ENCODE data around the gene BMP6. TPM values are rescaled to one million over a fixed set of nuclear protein-coding genes. Genes with fewer than 3 reads are reported as not detected.

BMP6 gene
- total RNA-seq, 4 donors from 2014 or later, result 0.57 to 2.9 (median 1.1) TPM

GRCh38 chr6:7809346-7809745, 83.4 kb downstream of the BMP6 start:
- Histone ChIP-seq H3K36me3 (no peaks in the 10 kb centered on the region), H3K27ac (no peak overlapping the region), H3K4me3 (no peak overlapping the region), H3K4me1 (no peaks in the 10 kb centered on the region), H3K27me3 (peaks cover 0 to 9% (median 0%) of the 10 kb centered on the region in 4 donors), H3K9me3 (no peaks in the 10 kb centered on the region)
- TF ChIP-seq POLR2A (IDR thresholded peaks at IDR 0.05), result no peak
- no peak for TF ChIP-seq CTCF (IDR thresholded peaks at IDR 0.05)
- intact Hi-C loops (cut with DNase I), result no loop called here
- no peak for DNase-seq
- WGBS, 2 donors, result 74 to 80% methylated on average over 7 of the region's 7 CpGs

- H3K4me3 ChIP-seq, result no peak overlapping the region
- WGBS, 2 donors, result 70 to 74% methylated on average over 9 of the region's 9 CpGs
- intact Hi-C loops (cut with DNase I), result no loop called here
- no peak overlapping the region for H3K27ac ChIP-seq
- peaks cover 0 to 9% (median 0%) of the 10 kb centered on the region in 4 donors for H3K27me3 ChIP-seq
- no peak for DNase-seq
- no peak for TF ChIP-seq CTCF (IDR thresholded peaks at IDR 0.05)
- TF ChIP-seq POLR2A (IDR thresholded peaks at IDR 0.05), result no peak
- H3K9me3 ChIP-seq, result no peaks in the 10 kb centered on the region
- H3K36me3 ChIP-seq, result no peaks in the 10 kb centered on the region
- H3K4me1 ChIP-seq, result no peaks in the 10 kb centered on the region
These were observed 85.5 kb downstream of the BMP6 start for GRCh38 chr6:7811441-7811840.

- no peaks in the 10 kb centered on the region for H3K36me3 ChIP-seq
- H3K27me3 ChIP-seq, result peaks cover 0 to under 1% (median 0%) of the 10 kb centered on the region in 4 donors
- no peak for TF ChIP-seq POLR2A (IDR thresholded peaks at IDR 0.05)
- TF ChIP-seq CTCF (IDR thresholded peaks at IDR 0.05), result no peak
- H3K4me3 ChIP-seq, result no peak overlapping the region
- intact Hi-C loops (cut with DNase I), result no loop called here
- no peak for DNase-seq
- H3K27ac ChIP-seq, result no peak overlapping the region
- H3K9me3 ChIP-seq, result no peaks in the 10 kb centered on the region
- no peaks in the 10 kb centered on the region for H3K4me1 ChIP-seq
- 18 to 60% methylated on average over 1 to 2 of the region's 2 CpGs for WGBS, 2 donors
These were observed 86.7 kb downstream of the BMP6 start for GRCh38 chr6:7812623-7813022.

GRCh38 chr6:7813193-7813592, 87.3 kb downstream of the BMP6 start:
- no peak overlapping the region for H3K4me3 ChIP-seq
- H3K4me1 ChIP-seq, result no peaks in the 10 kb centered on the region
- TF ChIP-seq POLR2A (IDR thresholded peaks at IDR 0.05) (no peak), CTCF (IDR thresholded peaks at IDR 0.05) (no peak)
- intact Hi-C loops (cut with DNase I), result no loop called here
- whole genome bisulfite sequencing, 2 donors, result 100% methylated on average over 1 of the region's 1 CpG
- no peak overlapping the region for H3K27ac ChIP-seq
- DNase-seq, result no peak
- no peaks in the 10 kb centered on the region for H3K36me3 ChIP-seq
- no peaks in the 10 kb centered on the region for H3K9me3 ChIP-seq
- no peaks in the 10 kb centered on the region for H3K27me3 ChIP-seq

- TF ChIP-seq POLR2A (IDR thresholded peaks at IDR 0.05) (no peak), CTCF (IDR thresholded peaks at IDR 0.05) (no peak)
- Histone ChIP-seq H3K27ac (no peak overlapping the region), H3K27me3 (no peaks in the 10 kb centered on the region), H3K4me3 (no peak overlapping the region), H3K36me3 (no peaks in the 10 kb centered on the region), H3K4me1 (no peaks in the 10 kb centered on the region), H3K9me3 (no peaks in the 10 kb centered on the region)
- 76 to 80% methylated on average over 3 of the region's 3 CpGs for WGBS, 2 donors
- intact Hi-C loops (cut with DNase I), result no loop called here
- DNase-seq, result no peak
These were observed 87.8 kb downstream of the BMP6 start for GRCh38 chr6:7813704-7814103.

Data from esophagus squamous epithelium (tissue), 5 donors.